HepG2 (cell line): ENCODE results near the gene AJM1. TPM values are rescaled to one million over a fixed set of nuclear protein-coding genes. Genes with fewer than 3 reads are reported as not detected.

Experiments used
- ATF3 ChIP-seq: sonication (generic); formaldehyde crosslinking; IDR thresholded peaks from 2 replicates; pipeline ENCODE4 v1.4.0; 2020; ENCODE audit warnings: missing genetic modification reagents
- CBFB ChIP-seq: sonication (generic); formaldehyde crosslinking; IDR thresholded peaks from 2 replicates; pipeline ENCODE4 v1.4.0; 2020; ENCODE audit warnings: missing genetic modification reagents
- FOXA1 ChIP-seq, 2 experiments: fragments of 450-650 bp in 1 of 2; sonication (generic) in 1 of 2; formaldehyde crosslinking in 1 of 2; IDR thresholded peaks; 2 replicates each; pipeline versions ENCODE4 v1.4.0 to v1.6.1; 2016 to 2020; ENCODE audit warnings: missing genetic modification reagents in 1 of 2
- GTF3A ChIP-seq: sonication (generic); formaldehyde crosslinking; conservative IDR thresholded peaks from 2 replicates; pipeline ENCODE4 v1.4.0; 2020; ENCODE audit warnings: mild to moderate bottlenecking, missing genetic modification reagents
- KDM3A ChIP-seq: IDR thresholded peaks from 2 replicates; pipeline ENCODE4 v1.6.1; 2018; ENCODE audit warnings: low read depth, missing compliant biosample characterization
- PHF21A ChIP-seq: sonication (generic); formaldehyde crosslinking; IDR thresholded peaks from 2 replicates; pipeline ENCODE4 v1.5.0; 2020; ENCODE audit warnings: mild to moderate bottlenecking, missing genetic modification reagents
- PLSCR1 ChIP-seq: sonication (generic); formaldehyde crosslinking; IDR thresholded peaks from 2 replicates; pipeline ENCODE4 v1.5.0; 2020; ENCODE audit warnings: missing genetic modification reagents, mild to moderate bottlenecking, borderline replicate concordance
- RFXAP ChIP-seq: sonication (generic); formaldehyde crosslinking; IDR thresholded peaks from 2 replicates; pipeline ENCODE4 v1.4.0; 2020; ENCODE audit warnings: missing genetic modification reagents, borderline replicate concordance
- SRSF9 ChIP-seq: fragments of 200-400 bp; formaldehyde crosslinking; IDR thresholded peaks from 2 replicates; pipeline ENCODE4 v1.6.1; 2018; ENCODE audit warnings: borderline replicate concordance, mild to moderate bottlenecking, low read depth, low read length; ENCODE audit not compliant: insufficient read depth, poor library complexity, severe bottlenecking
- TAF15 ChIP-seq: fragments of 200-400 bp; formaldehyde crosslinking; IDR thresholded peaks from one replicate; pipeline ENCODE4 v1.6.1; 2018; ENCODE audit warnings: mild to moderate bottlenecking, low read depth, low read length; ENCODE audit not compliant: poor library complexity, severe bottlenecking
- TCF7 ChIP-seq: sonication (generic); IDR thresholded peaks from 2 replicates; pipeline ENCODE4 v1.6.1; 2016; ENCODE audit warnings: antibody characterized with exemption, low read depth
- THRA ChIP-seq: sonication (generic); formaldehyde crosslinking; IDR thresholded peaks from 2 replicates; pipeline ENCODE4 v1.4.0; 2020; ENCODE audit warnings: missing genetic modification reagents, borderline replicate concordance
- U2AF1 ChIP-seq: fragments of 200-400 bp; formaldehyde crosslinking; optimal IDR thresholded peaks from 2 replicates; pipeline ENCODE3; 2017; ENCODE audit warnings: mild to moderate bottlenecking, low read depth, low read length
- WIZ ChIP-seq: sonication (generic); formaldehyde crosslinking; IDR thresholded peaks from 2 replicates; pipeline ENCODE4 v1.5.1; 2020; ENCODE audit warnings: mild to moderate bottlenecking, missing genetic modification reagents
- YEATS2 ChIP-seq: sonication (generic); formaldehyde crosslinking; IDR thresholded peaks from 2 replicates; pipeline ENCODE4 v1.4.0; 2020; ENCODE audit warnings: missing genetic modification reagents, borderline replicate concordance
- ZNF124 ChIP-seq: sonication (generic); formaldehyde crosslinking; IDR thresholded peaks from 2 replicates; pipeline ENCODE4 v1.4.0; 2020; ENCODE audit warnings: missing genetic modification reagents
- ZNF264 ChIP-seq: sonication (generic); formaldehyde crosslinking; IDR thresholded peaks from 2 replicates; pipeline ENCODE4 v1.4.0; 2020; ENCODE audit warnings: missing genetic modification reagents
- ZNF564 ChIP-seq: sonication (generic); formaldehyde crosslinking; IDR thresholded peaks from 2 replicates; pipeline ENCODE4 v1.8.1; 2023; ENCODE audit warnings: mild to moderate bottlenecking, missing genetic modification reagents
- ZNF576 ChIP-seq: sonication (generic); formaldehyde crosslinking; IDR thresholded peaks from 2 replicates; pipeline ENCODE4 v1.4.0; 2020; ENCODE audit warnings: mild to moderate bottlenecking, missing genetic modification reagents
- ZNF672 ChIP-seq: sonication (generic); formaldehyde crosslinking; IDR thresholded peaks from 2 replicates; pipeline ENCODE4 v1.8.1; 2022; ENCODE audit warnings: missing genetic modification reagents
- ZNF710 ChIP-seq: sonication (generic); formaldehyde crosslinking; IDR thresholded peaks from 2 replicates; pipeline ENCODE4 v1.5.0; 2020; ENCODE audit warnings: mild to moderate bottlenecking, missing genetic modification reagents, borderline replicate concordance
- ZNF800 ChIP-seq: sonication (generic); formaldehyde crosslinking; IDR thresholded peaks from 2 replicates; pipeline ENCODE4 v1.4.0; 2020; ENCODE audit warnings: missing genetic modification reagents
- polyA plus RNA-seq, 8 experiments: library from polyadenylated mRNA; depleted of rRNA in 3 of 8; stranded (reverse) in 7 of 8; unstranded in 1 of 8; fragments of >200 nt; fragmentation: Illumina TruSeq in 4 of 8; extraction: Trizol in 4 of 8; gene quantifications; 2 replicates each; pipeline versions ENCODE4 v1.2.1 to v1.2.3, GENCODE V29; 2011 to 2016; ENCODE audit warnings: low read depth in 4 of 8, missing spikeins in 1 of 8, mixed read lengths in 1 of 8; ENCODE audit not compliant: insufficient read depth in 1 of 8
- total RNA-seq, 5 experiments: library from RNA; depleted of rRNA; stranded (reverse); fragments of >200 nt; fragmentation: Illumina TruSeq; extraction: Trizol; gene quantifications; 2 replicates each; pipeline ENCODE4 v1.2.3, GENCODE V29; 2016; ENCODE audit warnings: low read depth in 1 of 5

Gene AJM1
- total and polyA plus RNA-seq, 2 of the 13 experiments (the other 11 are each of a cell fraction or from before 2014, with no cell fraction given): 1.1 to 1.2 TPM

- peak; percentile 95 for TF ChIP-seq U2AF1
- TF ChIP-seq THRA (CRISPR knock-in tag): peak; percentile 52; the same call in 1 of the 2 replicates
- TF ChIP-seq SRSF9: no peak
- TF ChIP-seq TCF7: no peak
- TF ChIP-seq ZNF710 (CRISPR knock-in tag): 0 out of 2 replicates have a peak, but pooled peaks have one; percentile 40
- TF ChIP-seq GTF3A (CRISPR knock-in tag): peak; percentile 72; the same call in 1 of the 2 replicates
- TF ChIP-seq TAF15: no peak
- TF ChIP-seq ZNF672: peak; percentile 72; the same call in 1 of the 2 replicates
- no peak for TF ChIP-seq PLSCR1 (CRISPR knock-in tag)
- TF ChIP-seq KDM3A: peak; percentile 11; the same call in 1 of the 2 replicates
- peak; percentile 71; the same call in 1 of the 2 replicates for TF ChIP-seq ZNF264 (CRISPR knock-in tag)
- TF ChIP-seq ZNF800 (CRISPR knock-in tag): peak; percentile 67
- no peak; the same call in 1 of the 2 replicates for TF ChIP-seq WIZ (CRISPR knock-in tag)
- no peak for TF ChIP-seq FOXA1 (IDR thresholded peaks at IDR 0.05)
- peak; percentile 96 for TF ChIP-seq FOXA1 (CRISPR knock-in tag; IDR thresholded peaks at IDR 0.05)
- no peak for TF ChIP-seq ATF3 (CRISPR knock-in tag)
- TF ChIP-seq PHF21A (CRISPR knock-in tag): peak; percentile 24; the same call in 1 of the 2 replicates
- TF ChIP-seq ZNF564 (CRISPR knock-in tag): 0 out of 2 replicates have a peak, but pooled peaks have one; percentile 4
- peak; percentile 32; the same call in 1 of the 2 replicates for TF ChIP-seq ZNF576 (CRISPR knock-in tag)
- no peak; the same call in 1 of the 2 replicates for TF ChIP-seq RFXAP
- TF ChIP-seq ZNF124 (CRISPR knock-in tag): peak; percentile 64; the same call in 1 of the 2 replicates
- peak; percentile 48; the same call in 1 of the 2 replicates for TF ChIP-seq YEATS2 (CRISPR knock-in tag)
- peak; percentile 63; the same call in 1 of the 2 replicates for TF ChIP-seq CBFB (CRISPR knock-in tag)
Measured at GRCh38 chr9:136799079-136799853, 43.0 kb upstream of the AJM1 start (continued).
